Loucy (cell line): Measurements from ENCODE around the gene IL9.

Experiments
- H2AFZ ChIP-seq: fragments of 200-600 bp; sonication (generic); 2 replicates; pipeline ENCODE4 v1.6.0; 2016; ENCODE audit warnings: antibody characterized with exemption, mild to moderate bottlenecking, low read length, moderate library complexity
- H3F3A ChIP-seq: fragments of 200-600 bp; 2 replicates; pipeline ENCODE4 v1.6.0; 2016; ENCODE audit warnings: antibody characterized with exemption, low read depth, mild to moderate bottlenecking
- H3K27me3 ChIP-seq: fragments of 200-600 bp; sonication (generic); 2 replicates; pipeline ENCODE4 v1.6.1; 2014; ENCODE audit warnings: low read length, mild to moderate bottlenecking; ENCODE audit not compliant: insufficient read depth, poor library complexity, severe bottlenecking
- H3K36me3 ChIP-seq: fragments of 200-600 bp; sonication (generic); 2 replicates; pipeline ENCODE4 v1.6.1; 2016; ENCODE audit warnings: low read length; ENCODE audit not compliant: insufficient read depth
- H3K4me1 ChIP-seq: fragments of 200-600 bp; sonication (generic); 2 replicates; pipeline ENCODE4 v1.5.1; 2014; ENCODE audit warnings: low read length, mild to moderate bottlenecking; ENCODE audit not compliant: insufficient read depth, poor library complexity, severe bottlenecking
- H3K4me2 ChIP-seq: fragments of 200-600 bp; sonication (generic); 2 replicates; pipeline ENCODE4 v1.6.0; 2014; ENCODE audit warnings: antibody characterized with exemption, low read length, low read depth, mild to moderate bottlenecking; ENCODE audit not compliant: poor library complexity, severe bottlenecking
- H3K4me3 ChIP-seq: fragments of 200-600 bp; sonication (generic); 2 replicates; pipeline ENCODE4 v1.5.1; 2014; ENCODE audit warnings: low read length, mild to moderate bottlenecking, mixed read lengths; ENCODE audit not compliant: poor library complexity, severe bottlenecking
- H3K79me2 ChIP-seq: fragments of 200-600 bp; sonication (generic); 2 replicates; pipeline ENCODE4 v1.6.1; 2014; ENCODE audit warnings: low read length; ENCODE audit not compliant: insufficient read depth
- H3K9ac ChIP-seq: fragments of 200-600 bp; sonication (generic); 2 replicates; pipeline ENCODE4 v1.6.0; 2014; ENCODE audit warnings: mild to moderate bottlenecking, low read depth, low read length, moderate library complexity; ENCODE audit not compliant: poor library complexity, severe bottlenecking
- H3K9me2 ChIP-seq: fragments of 200-600 bp; sonication (generic); replicated peaks from 2 replicates; pipeline ENCODE4 v1.6.1; 2016; ENCODE audit warnings: low read depth, low read length, mixed read lengths
- H3K9me3 ChIP-seq: fragments of 200-600 bp; sonication (generic); 2 replicates; pipeline ENCODE4 v1.6.1; 2014; ENCODE audit warnings: mild to moderate bottlenecking, antibody characterized with exemption, low read length, low read depth; ENCODE audit not compliant: insufficient read depth
- H4K20me1 ChIP-seq: fragments of 200-600 bp; sonication (generic); 2 replicates; pipeline ENCODE4 v1.6.0; 2014; ENCODE audit warnings: antibody characterized with exemption, low read length, mild to moderate bottlenecking; ENCODE audit not compliant: insufficient read depth, poor library complexity, severe bottlenecking
- EZH2phosphoT487 ChIP-seq: fragments of 200-600 bp; IDR thresholded peaks from 2 replicates; pipeline ENCODE4 v1.6.1; 2018; ENCODE audit warnings: antibody characterized with exemption, mild to moderate bottlenecking, moderate library complexity, borderline replicate concordance
- TF ChIP-seq, protein P1 (sequence below): fragments of 200-600 bp; sonication (generic); conservative IDR thresholded peaks from 2 replicates; pipeline ENCODE4 v1.5.1; 2014; ENCODE audit warnings: mild to moderate bottlenecking, antibody characterized with exemption, low read length

Gene IL9

GRCh38 chr5:135864503-135865435, 30.9 kb downstream of the IL9 start:
- Histone ChIP-seq H3K4me1 (no peaks in the 10 kb centered on the region), H2AFZ (no peak overlapping the region), H3K4me2 (no peak overlapping the region), H4K20me1 (no peaks in the 10 kb centered on the region), H3K9ac (no peak overlapping the region), H3K36me3 (no peaks in the 10 kb centered on the region), H3K9me2 (no peaks in the 10 kb centered on the region), H3F3A (no peaks in the 10 kb centered on the region), H3K9me3 (no peaks in the 10 kb centered on the region), H3K79me2 (no peaks in the 10 kb centered on the region), H3K4me3 (no peak overlapping the region), H3K27me3 (no peaks in the 10 kb centered on the region)
- TF ChIP-seq, protein P1, sequence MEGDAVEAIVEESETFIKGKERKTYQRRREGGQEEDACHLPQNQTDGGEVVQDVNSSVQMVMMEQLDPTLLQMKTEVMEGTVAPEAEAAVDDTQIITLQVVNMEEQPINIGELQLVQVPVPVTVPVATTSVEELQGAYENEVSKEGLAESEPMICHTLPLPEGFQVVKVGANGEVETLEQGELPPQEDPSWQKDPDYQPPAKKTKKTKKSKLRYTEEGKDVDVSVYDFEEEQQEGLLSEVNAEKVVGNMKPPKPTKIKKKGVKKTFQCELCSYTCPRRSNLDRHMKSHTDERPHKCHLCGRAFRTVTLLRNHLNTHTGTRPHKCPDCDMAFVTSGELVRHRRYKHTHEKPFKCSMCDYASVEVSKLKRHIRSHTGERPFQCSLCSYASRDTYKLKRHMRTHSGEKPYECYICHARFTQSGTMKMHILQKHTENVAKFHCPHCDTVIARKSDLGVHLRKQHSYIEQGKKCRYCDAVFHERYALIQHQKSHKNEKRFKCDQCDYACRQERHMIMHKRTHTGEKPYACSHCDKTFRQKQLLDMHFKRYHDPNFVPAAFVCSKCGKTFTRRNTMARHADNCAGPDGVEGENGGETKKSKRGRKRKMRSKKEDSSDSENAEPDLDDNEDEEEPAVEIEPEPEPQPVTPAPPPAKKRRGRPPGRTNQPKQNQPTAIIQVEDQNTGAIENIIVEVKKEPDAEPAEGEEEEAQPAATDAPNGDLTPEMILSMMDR: no peak

- H2AFZ ChIP-seq: no peak overlapping the region
- H3K4me2 ChIP-seq: no peak overlapping the region
- no peaks in the 10 kb centered on the region for H4K20me1 ChIP-seq
- no peaks in the 10 kb centered on the region for H3K36me3 ChIP-seq
- H3K9ac ChIP-seq: no peak overlapping the region
- no peaks in the 10 kb centered on the region for H3F3A ChIP-seq
- no peak for TF ChIP-seq EZH2phosphoT487
- TF ChIP-seq, protein P1: no peak
- H3K9me2 ChIP-seq: no peaks in the 10 kb centered on the region
- no peaks in the 10 kb centered on the region for H3K79me2 ChIP-seq
- H3K4me1 ChIP-seq: no peaks in the 10 kb centered on the region
- no peaks in the 10 kb centered on the region for H3K27me3 ChIP-seq
- no peaks in the 10 kb centered on the region for H3K9me3 ChIP-seq
- H3K4me3 ChIP-seq: no peak overlapping the region
Observed at GRCh38 chr5:135862744-135863143, 32.9 kb downstream of the IL9 start.

GRCh38 chr5:135862086-135862485, 33.6 kb downstream of the IL9 start:
- H3K36me3 ChIP-seq: no peaks in the 10 kb centered on the region
- H3K9me3 ChIP-seq: no peaks in the 10 kb centered on the region
- TF ChIP-seq EZH2phosphoT487: no peak
- TF ChIP-seq, protein P1: no peak

More at GRCh38 chr5:135862086-135862485, 33.6 kb downstream of the IL9 start:
- H3K9ac ChIP-seq: no peak overlapping the region
- no peaks in the 10 kb centered on the region for H3K4me1 ChIP-seq
- no peaks in the 10 kb centered on the region for H4K20me1 ChIP-seq
- no peaks in the 10 kb centered on the region for H3K9me2 ChIP-seq
- no peak overlapping the region for H3K4me2 ChIP-seq
- no peaks in the 10 kb centered on the region for H3K27me3 ChIP-seq
- H3F3A ChIP-seq: no peaks in the 10 kb centered on the region
- no peaks in the 10 kb centered on the region for H3K79me2 ChIP-seq
- H3K4me3 ChIP-seq: no peak overlapping the region
- no peak overlapping the region for H2AFZ ChIP-seq
